Endometrial microvascular endothelial cells (primary cell): Measurements from ENCODE around the gene DDX39A. TPM values are rescaled to one million over a fixed set of nuclear protein-coding genes. Genes with fewer than 3 reads are reported as not detected.
"Not testable (repeated sequence)": the region's sequence is repeated elsewhere in the genome, so short reads cannot be mapped to it uniquely, and the experiment has no call there.

ENCODE experiments used
- in situ Hi-C: cut with HindIII; loops from 2 replicates; pipeline ENCODE4 v1.10.0; 2017; ENCODE audit warnings: low sequenced_read_pairs, low pct_unique_long_range_greater_than_20kb; ENCODE audit errors: inconsistent ontology term
- total RNA-seq: library from RNA; depleted of rRNA; stranded (reverse); fragments of >200 nt; gene quantifications from one replicate; pipeline ENCODE4 v1.2.3, GENCODE V29; 2015; ENCODE audit errors: inconsistent ontology term

The DDX39A gene
- total RNA-seq, 1 donor from 2014 or later: 219 TPM

GRCh38 chr19:14370940-14371280 lies 48.2 kb downstream of the DDX39A start:
- in situ Hi-C loops: no loop called here

GRCh38 chr19:14370169-14370939 lies 48.8 kb downstream of the DDX39A start:
- in situ Hi-C loops: no loop called here

- in situ Hi-C loops: no loop called here
These were observed 49.6 kb downstream of the DDX39A start for GRCh38 chr19:14369399-14370168.

GRCh38 chr19:14368011-14368513 lies 51.1 kb downstream of the DDX39A start:
- in situ Hi-C loops: no loop called here

GRCh38 chr19:14367016-14367415 lies 52.1 kb downstream of the DDX39A start:
- in situ Hi-C loops: no loop called here

DNA sequence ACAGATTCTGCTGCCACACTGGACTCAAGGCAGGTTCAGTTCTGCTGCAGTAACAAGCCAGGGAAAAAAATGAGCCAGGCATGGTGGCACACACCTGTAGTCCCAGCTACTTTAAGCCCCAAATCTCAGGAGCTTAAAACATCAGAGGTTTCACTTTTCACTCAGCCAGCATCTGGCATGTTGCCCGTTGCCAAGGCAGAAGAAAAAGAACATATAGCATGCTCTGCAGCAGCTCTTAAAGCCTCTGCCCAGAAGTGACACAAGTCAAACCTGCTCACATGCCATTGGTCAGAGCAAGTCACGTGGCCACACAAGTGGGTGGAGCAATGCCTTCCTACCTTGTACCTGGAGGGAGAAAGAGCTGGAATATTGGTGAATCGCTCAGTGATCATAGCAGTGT lies 52.6 kb downstream of the DDX39A start:
- in situ Hi-C loops: no loop called here

GRCh38 chr19:14364098-14364443 lies 55.1 kb downstream of the DDX39A start:
- in situ Hi-C loops: not testable (repeated sequence)

DNA sequence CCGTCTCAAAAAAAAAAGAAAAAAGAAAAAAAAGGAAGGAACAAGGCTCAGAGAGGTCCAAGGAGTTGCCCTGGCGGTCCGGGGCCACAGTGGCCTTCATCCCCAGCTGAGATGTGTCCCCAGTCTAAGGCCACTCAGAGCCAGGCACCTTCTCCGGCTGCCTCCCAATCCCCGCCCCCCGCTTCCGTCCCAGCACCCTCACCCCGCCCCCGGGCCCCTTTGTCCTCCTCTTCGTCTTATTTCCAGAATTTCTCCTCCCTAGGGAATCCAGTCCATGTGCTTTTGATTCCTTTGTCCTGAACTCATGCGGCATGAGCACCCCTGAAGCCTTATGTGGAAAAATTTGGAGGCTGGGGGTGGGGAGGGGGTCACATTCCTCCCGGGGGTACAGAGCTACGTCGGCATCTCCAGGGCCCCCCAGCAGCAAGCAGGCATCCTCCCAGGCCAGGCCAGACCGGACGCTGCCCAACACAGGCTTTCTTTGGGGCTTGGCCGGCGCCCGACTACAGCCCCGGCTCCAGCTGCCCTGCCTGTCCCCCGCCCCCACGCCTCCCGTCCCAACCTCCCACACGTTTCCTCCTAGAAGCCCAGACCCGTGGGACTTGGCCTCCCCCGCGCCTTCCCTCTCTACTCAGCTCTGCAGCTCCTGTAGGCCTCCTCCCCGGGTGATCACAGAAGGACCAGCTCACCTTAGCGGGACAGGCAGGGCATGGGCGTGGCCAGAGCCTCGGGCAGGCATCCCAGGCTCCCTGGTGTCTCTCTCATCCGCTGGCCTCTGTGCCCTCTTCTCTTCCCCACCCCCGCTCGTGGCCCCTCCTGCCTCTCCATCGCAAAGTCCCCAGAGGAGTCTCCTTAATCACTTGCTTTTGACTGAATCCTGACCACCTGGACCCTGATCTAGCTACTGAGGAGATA lies 55.7 kb downstream of the DDX39A start:
- in situ Hi-C loops: no loop called here

DNA sequence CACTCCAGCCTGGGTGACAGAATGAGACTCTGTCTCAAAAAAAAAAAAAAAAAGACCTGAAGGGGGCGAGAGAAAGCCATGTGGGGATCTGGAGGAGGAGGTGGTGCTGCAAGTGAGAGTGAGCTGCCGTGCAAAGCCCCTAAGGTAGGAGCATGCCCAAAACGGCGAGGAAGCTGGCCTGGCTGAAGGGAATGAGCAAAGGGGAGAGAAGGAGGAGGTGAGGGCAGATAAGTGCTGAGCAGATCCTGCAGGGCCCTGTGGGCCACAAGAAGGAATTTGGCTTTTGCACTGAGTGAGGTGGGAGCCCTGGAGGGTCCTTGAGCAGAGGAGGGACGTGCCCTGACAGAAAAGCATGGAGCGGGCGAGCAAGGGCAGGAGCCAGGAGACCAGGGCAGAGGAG lies 57.3 kb downstream of the DDX39A start:
- in situ Hi-C loops: no loop called here

Other genes with a start within 250 kb of the DDX39A start
- gene ADGRL1, start 213.2 kb downstream of the DDX39A start, total RNA-seq: 0.09 TPM
- gene ADGRE5, start 37.9 kb downstream of the DDX39A start, total RNA-seq: 9.4 TPM
- gene PKN1, start 14.0 kb upstream of the DDX39A start, total RNA-seq: 237 TPM
- not detected for gene PTGER1, start 56.0 kb upstream of the DDX39A start, total RNA-seq
- gene GIPC1, start 76.8 kb upstream of the DDX39A start, total RNA-seq: 152 TPM
- 65.7 TPM for gene DNAJB1, start 99.1 kb upstream of the DDX39A start, total RNA-seq
- 61.4 TPM for gene TECR, start 110.3 kb upstream of the DDX39A start, total RNA-seq
- gene NDUFB7, start 152.7 kb upstream of the DDX39A start, total RNA-seq: 402 TPM
- not detected for gene CLEC17A, start 163.7 kb upstream of the DDX39A start, total RNA-seq